ENCODE data around the gene SSH2. TPM values are rescaled to one million over a fixed set of nuclear protein-coding genes. Genes with fewer than 3 reads are reported as not detected.

SSH2 gene
- polyA plus RNA-seq, 1 experiment, result 24.1 TPM

- Histone ChIP-seq H3K4me3 (ENCODE audit: low read depth, low read length) (no peak overlapping the region), H3K27ac (ENCODE audit: low read depth, low read length) (no peak overlapping the region), H3K27me3 (ENCODE audit: control insufficient read depth, insufficient read depth, low read length) (no peaks in the 10 kb centered on the region), H3K9me3 (ENCODE audit: control insufficient read depth, insufficient read depth, low read length) (peaks cover 6% of the 10 kb centered on the region)
- no peak for TF ChIP-seq CTCF (IDR thresholded peaks at IDR 0.05; ENCODE audit: low read depth, low read length)
- POLR2A ChIA-PET, result no interaction called here
- CTCF ChIA-PET, result interaction anchor here (1.2 to 1.5 kb wide), 2 partner anchors 25 to 137 kb away, joined by 4 to 8 read pairs; no protein-coding TSS in a partner anchor
- DNase-seq (ENCODE audit: low read depth, low spot score), result no peak
Measured at GRCh38 chr17:29956225-29956624, 26.2 kb upstream of the SSH2 start.

GRCh38 chr17:29954405-29954804, 24.4 kb upstream of the SSH2 start:
- ChIA-PET CTCF (interaction anchor here (0.7 kb wide), 1 partner anchor 67 kb away, joined by 3 read pairs; no protein-coding TSS in a partner anchor), POLR2A (no interaction called here)
- Histone ChIP-seq H3K9me3 (ENCODE audit: control insufficient read depth, insufficient read depth, low read length) (peaks cover 6% of the 10 kb centered on the region), H3K4me3 (ENCODE audit: low read depth, low read length) (no peak overlapping the region), H3K27me3 (ENCODE audit: control insufficient read depth, insufficient read depth, low read length) (no peaks in the 10 kb centered on the region), H3K27ac (ENCODE audit: low read depth, low read length) (no peak overlapping the region)
- no peak for DNase-seq (ENCODE audit: low read depth, low spot score)
- no peak for TF ChIP-seq CTCF (IDR thresholded peaks at IDR 0.05; ENCODE audit: low read depth, low read length)

DNA sequence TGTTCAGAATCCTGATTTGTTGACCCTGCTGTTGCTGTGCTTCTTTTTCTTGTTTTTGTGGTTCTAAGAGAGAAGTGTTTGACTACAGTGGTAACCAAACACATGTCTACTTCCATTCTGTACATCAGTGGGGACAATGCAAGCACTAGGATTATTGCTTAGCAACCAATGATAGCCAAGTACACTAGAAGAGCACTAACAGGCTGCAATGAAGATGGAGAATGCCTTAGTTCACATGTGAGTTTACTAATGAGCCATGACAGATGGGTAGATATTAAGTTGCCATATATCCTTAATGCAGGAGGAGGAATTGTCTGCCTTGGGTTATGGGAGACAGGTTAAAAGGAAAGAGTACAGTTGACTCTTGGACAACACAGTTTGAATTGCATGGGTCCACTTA, 19.7 kb upstream of the SSH2 start:
- POLR2A ChIA-PET, result no interaction called here
- TF ChIP-seq CTCF (IDR thresholded peaks at IDR 0.05; ENCODE audit: low read depth, low read length), result no peak

GRCh38 chr17:29948448-29949215, 18.6 kb upstream of the SSH2 start:
- CTCF ChIA-PET, result no interaction called here
- Histone ChIP-seq H3K27ac (ENCODE audit: low read depth, low read length) (no peak overlapping the region), H3K27me3 (ENCODE audit: control insufficient read depth, insufficient read depth, low read length) (no peaks in the 10 kb centered on the region), H3K4me3 (ENCODE audit: low read depth, low read length) (no peak overlapping the region), H3K9me3 (ENCODE audit: control insufficient read depth, insufficient read depth, low read length) (no peaks in the 10 kb centered on the region)
- no peak for DNase-seq (ENCODE audit: low read depth, low spot score)
- TF ChIP-seq CTCF (IDR thresholded peaks at IDR 0.05; ENCODE audit: low read depth, low read length), result no peak
- POLR2A ChIA-PET, result no interaction called here

More for the DNA sequence above, 19.7 kb upstream of the SSH2 start:
- no peak for DNase-seq (ENCODE audit: low read depth, low spot score)
- H3K4me3 ChIP-seq (ENCODE audit: low read depth, low read length), result no peak overlapping the region
- peaks cover 6% of the 10 kb centered on the region for H3K9me3 ChIP-seq (ENCODE audit: control insufficient read depth, insufficient read depth, low read length)
- CTCF ChIA-PET, result no interaction called here
- no peaks in the 10 kb centered on the region for H3K27me3 ChIP-seq (ENCODE audit: control insufficient read depth, insufficient read depth, low read length)
- no peak overlapping the region for H3K27ac ChIP-seq (ENCODE audit: low read depth, low read length)

- no peaks in the 10 kb centered on the region for H3K9me3 ChIP-seq (ENCODE audit: control insufficient read depth, insufficient read depth, low read length)
- ChIA-PET CTCF (interaction anchor here (0.9 to 3.4 kb wide), 2 partner anchors 14 to 149 kb away, joined by 3 to 13 read pairs; no protein-coding TSS in a partner anchor), POLR2A (no interaction called here)
- H3K4me3 ChIP-seq (ENCODE audit: low read depth, low read length), result no peak overlapping the region
- H3K27me3 ChIP-seq (ENCODE audit: control insufficient read depth, insufficient read depth, low read length), result no peaks in the 10 kb centered on the region
- H3K27ac ChIP-seq (ENCODE audit: low read depth, low read length), result no peak overlapping the region
- DNase-seq (ENCODE audit: low read depth, low spot score), result no peak
- TF ChIP-seq CTCF (IDR thresholded peaks at IDR 0.05; ENCODE audit: low read depth, low read length), result no peak
Measured at GRCh38 chr17:29945281-29945680, 15.3 kb upstream of the SSH2 start.

All from AG04450 (cell line).